ENCODE data around the gene MAST2.

- no peak for TF ChIP-seq CTCF (conservative IDR thresholded peaks at IDR 0.05; ENCODE audit: low read depth, low read length)
- no peak for TF ChIP-seq EZH2 (IDR thresholded peaks at IDR 0.05; ENCODE audit: borderline replicate concordance, low read depth, low read length, poor library complexity, severe bottlenecking)
These were observed 250.3 kb downstream of the MAST2 start for GRCh38 chr1:46053734-46054133.

All from A673 (cell line).